WI38 (cell line): Measurements from ENCODE around the gene SNX32.

Experiments
- H3K4me3 ChIP-seq: 2 replicates; pipeline ENCODE4 v1.5.1; 2011; ENCODE audit warnings: low read depth, mild to moderate bottlenecking, control low read depth, low read length
- TF ChIP-seq, protein P1 (sequence below): IDR thresholded peaks from 2 replicates; pipeline ENCODE4 v1.5.1; 2012; ENCODE audit warnings: low read depth, mild to moderate bottlenecking, control low read depth, low read length

Gene SNX32

DNA sequence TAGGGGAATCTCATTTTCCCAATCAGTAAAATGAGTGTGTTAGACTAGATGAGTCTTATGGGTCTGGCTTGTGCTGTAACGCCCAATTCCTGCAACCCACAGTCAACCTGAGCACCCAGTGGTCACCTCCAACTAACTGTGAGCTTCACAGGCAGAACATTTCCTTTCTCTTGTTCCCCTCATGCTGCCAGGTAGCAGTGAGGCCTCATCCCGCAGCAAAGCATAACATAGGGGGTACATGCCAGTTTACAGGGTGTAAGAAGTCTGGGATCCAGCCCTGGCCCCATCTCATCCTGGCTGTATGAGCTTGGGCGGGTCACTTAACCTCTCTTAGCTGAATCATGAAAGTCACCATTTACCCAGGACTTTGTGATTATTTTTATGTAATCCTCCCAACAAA is 35.1 kb downstream of the SNX32 start:
- H3K4me3 ChIP-seq, result no peak overlapping the region
- TF ChIP-seq, protein P1, sequence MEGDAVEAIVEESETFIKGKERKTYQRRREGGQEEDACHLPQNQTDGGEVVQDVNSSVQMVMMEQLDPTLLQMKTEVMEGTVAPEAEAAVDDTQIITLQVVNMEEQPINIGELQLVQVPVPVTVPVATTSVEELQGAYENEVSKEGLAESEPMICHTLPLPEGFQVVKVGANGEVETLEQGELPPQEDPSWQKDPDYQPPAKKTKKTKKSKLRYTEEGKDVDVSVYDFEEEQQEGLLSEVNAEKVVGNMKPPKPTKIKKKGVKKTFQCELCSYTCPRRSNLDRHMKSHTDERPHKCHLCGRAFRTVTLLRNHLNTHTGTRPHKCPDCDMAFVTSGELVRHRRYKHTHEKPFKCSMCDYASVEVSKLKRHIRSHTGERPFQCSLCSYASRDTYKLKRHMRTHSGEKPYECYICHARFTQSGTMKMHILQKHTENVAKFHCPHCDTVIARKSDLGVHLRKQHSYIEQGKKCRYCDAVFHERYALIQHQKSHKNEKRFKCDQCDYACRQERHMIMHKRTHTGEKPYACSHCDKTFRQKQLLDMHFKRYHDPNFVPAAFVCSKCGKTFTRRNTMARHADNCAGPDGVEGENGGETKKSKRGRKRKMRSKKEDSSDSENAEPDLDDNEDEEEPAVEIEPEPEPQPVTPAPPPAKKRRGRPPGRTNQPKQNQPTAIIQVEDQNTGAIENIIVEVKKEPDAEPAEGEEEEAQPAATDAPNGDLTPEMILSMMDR, result no peak

DNA sequence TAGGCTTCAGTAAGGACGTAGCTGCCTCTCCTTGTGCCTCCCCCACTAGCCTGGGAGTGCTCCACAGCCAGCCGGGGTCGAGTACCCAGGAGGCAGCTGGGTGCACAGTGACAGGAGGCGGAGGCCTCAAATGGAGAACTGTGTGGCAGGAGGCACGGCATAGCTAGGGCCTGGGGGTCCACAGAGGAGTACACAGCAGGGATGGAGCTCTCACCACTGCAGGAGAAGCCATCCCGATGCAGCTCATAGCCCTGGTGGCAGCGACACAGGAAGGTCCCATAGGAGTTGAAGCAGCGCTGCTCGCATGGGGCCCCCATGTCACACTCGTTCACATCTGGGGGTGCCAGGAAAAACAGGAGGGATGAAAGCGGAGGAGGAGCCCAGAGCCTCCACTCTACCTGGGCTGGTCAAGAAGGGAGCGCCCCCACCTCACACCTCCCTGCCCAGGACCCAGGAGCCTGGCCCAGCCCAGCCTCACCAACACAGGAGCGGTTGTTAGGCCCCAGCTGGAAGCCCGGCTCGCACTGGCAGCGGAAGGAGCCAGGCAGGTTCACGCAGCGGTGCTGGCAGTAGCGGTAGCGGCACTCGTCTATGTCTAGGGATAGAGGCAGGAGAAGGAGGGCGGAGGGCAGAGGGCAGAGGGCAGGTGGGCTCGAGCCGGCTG is 36.0 kb downstream of the SNX32 start:
- TF ChIP-seq, protein P1, result no peak
- no peak overlapping the region for H3K4me3 ChIP-seq

DNA sequence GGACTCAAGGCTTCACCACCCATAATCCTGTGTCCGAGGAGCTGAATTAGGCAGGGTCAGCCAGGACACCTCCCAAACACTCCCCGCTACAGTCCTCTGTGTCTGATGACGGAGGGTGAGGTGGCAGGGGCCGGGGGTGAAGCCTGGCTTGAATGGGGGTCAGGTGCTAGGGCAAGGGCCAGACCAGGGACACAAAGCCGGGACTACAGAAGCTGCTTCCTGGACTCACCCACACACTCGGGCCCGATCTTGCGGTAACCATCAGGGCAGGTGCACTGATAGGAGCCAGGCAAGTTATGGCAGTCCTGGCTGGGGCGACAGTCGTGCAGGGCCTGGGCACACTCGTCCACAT is 36.5 kb downstream of the SNX32 start:
- TF ChIP-seq, protein P1, result no peak
- no peak overlapping the region; the same call in 1 of the 2 replicates for H3K4me3 ChIP-seq

DNA sequence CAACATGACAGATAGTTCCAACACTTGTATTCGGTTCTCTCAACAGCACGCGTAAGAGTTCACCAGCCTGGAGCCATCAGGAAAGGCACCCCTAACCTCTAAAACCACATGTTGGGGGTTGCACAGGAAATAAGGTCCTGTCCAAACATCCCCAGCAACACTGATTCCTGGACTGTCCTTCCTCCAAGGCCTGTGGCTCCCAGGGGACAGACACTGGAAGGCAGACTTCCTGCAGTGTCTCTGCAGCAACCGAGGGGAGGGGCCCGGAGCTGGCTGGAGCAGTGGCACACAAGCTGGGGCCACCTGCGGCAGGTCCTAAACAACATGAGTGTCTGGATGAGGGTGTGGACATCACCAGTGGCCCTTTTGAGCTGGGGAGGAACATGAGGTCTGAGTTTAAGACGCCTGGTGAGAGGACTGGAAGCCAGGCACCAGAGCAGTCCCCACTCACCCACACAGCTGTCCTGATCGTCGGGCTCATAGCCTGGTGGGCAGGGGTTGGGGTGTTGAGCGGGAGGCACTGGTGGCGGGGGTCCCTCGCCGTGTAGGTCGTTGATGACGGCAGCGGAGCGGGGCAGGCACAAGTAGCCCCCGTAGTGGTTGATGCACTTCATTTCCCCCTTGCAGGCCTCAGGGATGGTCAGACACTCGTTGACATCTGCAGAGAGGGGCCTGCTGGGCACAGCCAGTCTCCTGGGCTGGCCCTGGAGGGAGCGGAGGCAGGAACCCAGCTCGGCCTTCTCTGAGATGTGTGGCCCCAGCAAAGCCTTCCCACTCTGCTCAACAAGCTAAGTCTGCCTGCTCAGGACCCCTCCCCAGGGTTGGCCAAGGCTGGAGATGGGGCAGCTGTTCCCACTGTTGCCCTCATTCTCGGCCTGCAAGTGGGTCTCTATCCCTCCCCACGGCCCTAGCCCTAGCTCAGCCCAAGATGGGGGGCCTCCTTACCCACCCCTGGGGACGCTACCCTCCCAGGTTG is 37.2 kb downstream of the SNX32 start:
- TF ChIP-seq, protein P1, result no peak
- peak overlapping the region; percentile 78 for H3K4me3 ChIP-seq

DNA sequence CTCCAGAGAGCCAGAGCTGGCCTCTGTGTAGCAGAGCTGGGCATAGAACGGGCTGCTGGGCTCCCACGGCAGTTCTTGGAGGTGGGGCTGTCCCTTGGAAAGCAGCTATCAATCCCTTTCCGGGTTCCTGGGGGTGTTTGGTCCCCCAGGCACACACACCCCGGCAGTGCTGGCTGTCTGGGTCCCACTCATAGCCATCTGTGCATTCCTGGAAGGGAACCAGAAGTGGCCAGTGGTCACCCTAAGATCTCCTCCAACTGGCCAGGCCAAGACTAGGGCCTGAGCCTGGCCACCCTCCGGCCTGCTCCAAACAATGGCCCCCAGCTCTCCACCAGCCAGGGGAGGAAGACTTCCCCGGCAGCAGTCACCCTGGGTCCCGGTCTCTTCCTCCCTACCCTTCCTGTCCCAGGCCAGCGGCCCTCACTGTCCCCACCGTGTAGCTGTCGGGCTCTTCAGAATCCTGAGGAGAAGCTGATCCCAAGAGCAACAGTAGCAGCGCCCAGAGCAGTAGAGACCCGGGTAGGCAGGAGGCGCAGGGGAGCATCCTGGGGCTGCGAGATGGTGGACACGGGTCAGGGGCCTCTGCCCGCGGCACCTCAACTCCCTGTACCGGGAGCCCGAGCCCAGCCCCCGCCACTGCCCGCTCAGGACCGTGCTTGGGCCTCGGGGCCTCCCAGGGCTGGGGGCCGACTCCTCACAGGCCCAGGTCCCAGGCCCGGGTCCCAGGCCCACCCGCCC is 38.2 kb downstream of the SNX32 start:
- H3K4me3 ChIP-seq, result peak overlapping the region; percentile 78

DNA sequence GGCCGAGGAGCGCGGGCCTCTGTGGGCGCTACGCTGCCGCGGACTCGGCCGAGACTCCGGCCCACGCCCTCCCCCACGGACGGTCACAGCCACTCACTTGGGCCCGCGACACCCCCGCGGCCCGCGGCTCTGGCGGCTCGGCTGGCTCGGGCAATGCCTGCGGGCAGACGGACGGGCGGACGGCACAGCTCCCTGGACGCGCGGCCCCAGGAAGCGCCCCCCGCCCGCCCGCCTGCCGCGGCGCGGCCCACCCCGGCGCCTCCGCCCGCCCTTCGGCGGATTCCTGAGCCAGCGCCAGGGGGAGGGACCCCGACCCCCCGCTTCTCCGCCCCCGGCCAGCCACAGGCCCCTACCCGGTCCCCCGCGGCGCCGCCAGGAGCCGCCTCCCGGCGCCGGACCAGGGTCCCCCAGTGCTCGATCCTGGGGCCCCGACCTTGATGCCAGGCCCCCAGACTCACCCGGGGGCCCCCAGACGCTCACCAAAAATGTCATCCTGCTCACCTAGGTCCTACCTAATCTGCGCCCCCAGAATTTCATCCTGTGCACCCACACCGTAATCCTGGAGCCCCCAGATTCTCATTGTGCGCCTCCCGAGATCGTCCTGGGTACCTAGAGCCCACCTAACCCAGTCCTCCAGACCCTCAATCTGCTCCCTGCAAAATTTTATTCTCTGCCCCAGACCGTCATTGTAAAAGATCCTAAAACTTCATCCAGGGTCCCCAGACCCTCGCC is 39.0 kb downstream of the SNX32 start, which contains the start of gene EFEMP2:
EFEMP2 (minus strand) TSS at position 215 of the 732 bp plus-strand sequence. CDS start 446 bp downstream, outside the sequence.
- TF ChIP-seq, protein P1, result no peak
- H3K4me3 ChIP-seq, result peak within 1 kb of the TSS; percentile 78

More for the DNA sequence above, 38.2 kb downstream of the SNX32 start:
- TF ChIP-seq, protein P1, result no peak
